Heart right ventricle (tissue), 16 donors: ENCODE results near the gene SPATA6L. TPM values are rescaled to one million over a fixed set of nuclear protein-coding genes. Genes with fewer than 3 reads are reported as not detected.

ENCODE experiments used
- ATAC-seq, 8 donors: fragments of 200-7000 bp; cut with Tn5 transposase; one replicate each; pipeline ENCODE4 v1.9.1; 2020; ENCODE audit warnings: mild to moderate bottlenecking in 8 of 8, moderate library complexity in 8 of 8, moderate number of reproducible peaks in 1 of 8
- DNase-seq, 2 donors: peaks; one replicate each; pipeline ENCODE4 v3.0.0-alpha.2; 2020
- H3K27ac ChIP-seq, 10 donors: fragments of 200-600 bp; sonication (generic) in 2 of 10; one replicate each; pipeline versions ENCODE4 v1.5.0 to v1.8.0; 2020 to 2022; ENCODE audit warnings: mild to moderate bottlenecking in 3 of 10
- H3K27me3 ChIP-seq, 7 donors: fragments of 200-600 bp; one replicate each; pipeline ENCODE4 v1.8.0; 2021 to 2022; ENCODE audit warnings: mild to moderate bottlenecking in 2 of 7
- H3K36me3 ChIP-seq, 9 donors: fragments of 200-600 bp; sonication (generic) in 1 of 9; one replicate each; pipeline versions ENCODE4 v1.5.0 to v1.8.0; 2020 to 2022; ENCODE audit warnings: mild to moderate bottlenecking in 2 of 9
- H3K4me1 ChIP-seq, 9 donors: fragments of 200-600 bp; sonication (generic) in 1 of 9; one replicate each; pipeline versions ENCODE4 v1.5.0 to v1.8.0; 2020 to 2022; ENCODE audit warnings: mild to moderate bottlenecking in 4 of 9
- H3K4me3 ChIP-seq, 10 donors: fragments of 200-600 bp; sonication (generic) in 2 of 10; one replicate each; pipeline versions ENCODE4 v1.5.0 to v1.8.0; 2020 to 2022; ENCODE audit warnings: mild to moderate bottlenecking in 7 of 10, moderate library complexity in 2 of 10
- H3K9me3 ChIP-seq, 11 donors: fragments of 200-600 bp in 10 of 11; sonication (generic) in 2 of 11; one replicate each; pipeline versions ENCODE4 v1.5.0 to v1.8.0; 2013 to 2022; ENCODE audit warnings: mild to moderate bottlenecking in 2 of 11, control low read depth in 1 of 11, moderate library complexity in 1 of 11
- CTCF ChIP-seq, 9 donors: fragments of 200-600 bp; sonication (generic) in 2 of 9; IDR thresholded peaks; one replicate each; pipeline versions ENCODE4 v1.5.0 to v1.8.0; 2021 to 2022; ENCODE audit warnings: antibody characterized with exemption in 9 of 9, mild to moderate bottlenecking in 5 of 9, moderate library complexity in 1 of 9
- WGBS, 2 donors: extraction: QIAGEN DNeasy Blood & Tissue Kit; methylation state at CpG; one replicate each; pipeline ENCODE4 v1.1.7; 2013; ENCODE audit warnings: inconsistent platforms in 1 of 2; 5-methylcytosine and 5-hydroxymethylcytosine counted together
- intact Hi-C, 10 donors: fragments of 100-400 bp; cut with DNase I; formaldehyde crosslinking; loops; one replicate each; pipeline versions ENCODE4 v1.11.1 to v1.14.2; 2022
- polyA plus RNA-seq, 2 donors: library from polyadenylated mRNA; stranded (reverse); fragments of 200-250 nt; gene quantifications; one replicate each; pipeline ENCODE4 v1.2.3, GENCODE V29; 2013
- total RNA-seq, 10 donors: library from RNA; stranded (reverse); fragmentation: NEBNext Ultra II Directional in 3 of 10; extraction: Animal tissue kit (Norgen Biotek cat#: 25700) in 3 of 10; gene quantifications; one replicate each; pipeline versions ENCODE4 v1.2.1 to v1.2.4, GENCODE V29; 2021 to 2023
- donor health status: Arrhythmogenic right ventricular cardiomyopathy.
- donor health status: ischemic (EF 13 %, LVEDD 7.1; RV severe dilation, severe dysfunction).
- donor health status: healthy with polysubstance abuse.
- donor health status: DM: no; HTN: yes; CAD: no.
- donor health status: DM: no; HTN: no; CAD: no.
- donor health status: ischemic (EF 25% LVEDD 6.9; RV normal size, moderate dysfunction).
- donor health status: ischemic (EF 25% LVEDD 5.7; RV mildly dilated, moderate dysfunction).
- donor health status: healthy.
- donor health status: DM: yes; HTN: yes; CAD: no.
- donor health status: Ischemic cardiomyopathy.
- donor health status: ischemic (EF 35%, LVEDD 5.7; RV mildly dilated, moderate dysfunction).
- donor health status: nonischemic (EF 11% LVEDD 7.7; RV severe dilation, severe dysfunction).
- donor health status: DM: yes; HTN: yes; CAD: no.
- donor health status: PGD.
- donor health status: ischemic (EF 29% LVEDD 5.4; RV normal size, mild dysfunction).
- donor health status: nonischemic (EF 23%, LVEDD 6.1; RV moderate dilation, normal function).

Gene SPATA6L
- total and polyA plus RNA-seq, 12 donors = 0.36 to 1.9 (median 1.1) TPM

GRCh38 chr9:4630836-4631235, 35.4 kb downstream of the SPATA6L start:
- Histone ChIP-seq H3K4me3 (no peak overlapping the region), H3K9me3 (no peaks in the 10 kb centered on the region), H3K27me3 (no peaks in the 10 kb centered on the region), H3K4me1 (no peaks in the 10 kb centered on the region), H3K27ac (no peak overlapping the region), H3K36me3 (peaks cover 0 to 5% (median 0%) of the 10 kb centered on the region in 9 donors)
- no peak for DNase-seq
- intact Hi-C loops = loop anchor here in 1 of 10 donors (5.0 kb wide), 1 partner anchor 249 kb away; no protein-coding TSS in a partner anchor
- WGBS, 2 donors = 28 to 39% methylated on average over 2 of the region's 2 CpGs
- no peak for TF ChIP-seq CTCF (IDR thresholded peaks at IDR 0.05)
- no peak for ATAC-seq

- 79 to 80% methylated on average over 10 of the region's 10 CpGs for WGBS, 2 donors
- peaks cover 0 to 3% (median 0%) of the 10 kb centered on the region in 9 donors for H3K4me1 ChIP-seq
- no peak overlapping the region for H3K27ac ChIP-seq
- no peaks in the 10 kb centered on the region for H3K9me3 ChIP-seq
- TF ChIP-seq CTCF (IDR thresholded peaks at IDR 0.05) = no peak
- intact Hi-C loops = no loop called here
- ATAC-seq = no peak
- DNase-seq = no peak
- no peaks in the 10 kb centered on the region for H3K27me3 ChIP-seq
- peaks cover 0 to 43% (median 0%) of the 10 kb centered on the region in 9 donors for H3K36me3 ChIP-seq
- no peak overlapping the region for H3K4me3 ChIP-seq
These were observed 44.3 kb downstream of the SPATA6L start for GRCh38 chr9:4622016-4622415.

GRCh38 chr9:4620881-4621555, 45.3 kb downstream of the SPATA6L start:
- Histone ChIP-seq H3K27me3 (no peaks in the 10 kb centered on the region), H3K9me3 (no peaks in the 10 kb centered on the region), H3K27ac (no peak overlapping the region), H3K4me3 (no peak overlapping the region), H3K4me1 (peaks cover 0 to 3% (median 0%) of the 10 kb centered on the region in 9 donors), H3K36me3 (peaks cover 0 to 43% (median 0%) of the 10 kb centered on the region in 9 donors)
- WGBS, 2 donors = 79 to 81% methylated on average over 2 of the region's 2 CpGs
- TF ChIP-seq CTCF (IDR thresholded peaks at IDR 0.05) = no peak
- intact Hi-C loops = no loop called here
- ATAC-seq = no peak
- no peak for DNase-seq

GRCh38 chr9:4620057-4620765, 46.1 kb downstream of the SPATA6L start:
- H3K27me3 ChIP-seq = no peaks in the 10 kb centered on the region
- no peak for TF ChIP-seq CTCF (IDR thresholded peaks at IDR 0.05)
- DNase-seq (no peak), ATAC-seq (no peak)
- 83 to 86% methylated on average over 3 of the region's 3 CpGs for WGBS, 2 donors
- H3K36me3 ChIP-seq = peaks cover 0 to 41% (median 0%) of the 10 kb centered on the region in 9 donors
- no peaks in the 10 kb centered on the region for H3K9me3 ChIP-seq
- intact Hi-C loops = no loop called here
- H3K4me1 ChIP-seq = peaks cover 0 to 3% (median 0%) of the 10 kb centered on the region in 9 donors
- H3K4me3 ChIP-seq = no peak overlapping the region
- no peak overlapping the region for H3K27ac ChIP-seq
